Osteocyte (in vitro differentiated cells): ENCODE results near the gene TF. TPM values are rescaled to one million over a fixed set of nuclear protein-coding genes. Genes with fewer than 3 reads are reported as not detected.

ENCODE experiments used
- DNase-seq: peaks from one replicate; pipeline ENCODE4 v3.0.0; 2021; ENCODE audit warnings: mixed read lengths; ENCODE audit not compliant: unreplicated experiment; ENCODE audit errors: extremely low spot score
- H3K27ac Mint-ChIP-seq: one replicate; pipeline ENCODE4 v1.8.0; 2021; ENCODE audit warnings: mild to moderate bottlenecking, mixed read lengths; ENCODE audit not compliant: unreplicated experiment
- H3K27me3 Mint-ChIP-seq: one replicate; pipeline ENCODE4 v1.8.0; 2021; ENCODE audit warnings: mixed read lengths; ENCODE audit not compliant: unreplicated experiment
- H3K36me3 Mint-ChIP-seq: one replicate; pipeline ENCODE4 v1.8.0; 2021; ENCODE audit warnings: mixed read lengths; ENCODE audit not compliant: unreplicated experiment
- H3K4me1 Mint-ChIP-seq: one replicate; pipeline ENCODE4 v1.8.0; 2021; ENCODE audit warnings: mixed read lengths; ENCODE audit not compliant: unreplicated experiment
- H3K4me3 Mint-ChIP-seq: one replicate; pipeline ENCODE4 v1.8.0; 2021; ENCODE audit warnings: mild to moderate bottlenecking, moderate library complexity, mixed read lengths; ENCODE audit not compliant: unreplicated experiment
- H3K9me3 Mint-ChIP-seq: one replicate; pipeline ENCODE4 v1.8.0; 2021; ENCODE audit warnings: mixed read lengths; ENCODE audit not compliant: unreplicated experiment
- total RNA-seq: library from RNA; stranded (reverse); gene quantifications from 2 replicates; pipeline ENCODE4 v1.2.1, GENCODE V29; 2021
- TF ChIP-seq, protein P1 (sequence below): fragments of 200-600 bp; sonication (generic); IDR thresholded peaks from 2 replicates; pipeline ENCODE4 v1.5.0; 2021; ENCODE audit warnings: antibody characterized with exemption, mild to moderate bottlenecking, moderate library complexity

The TF gene
- total RNA-seq, 1 donor from 2014 or later = 2.0 TPM

DNA sequence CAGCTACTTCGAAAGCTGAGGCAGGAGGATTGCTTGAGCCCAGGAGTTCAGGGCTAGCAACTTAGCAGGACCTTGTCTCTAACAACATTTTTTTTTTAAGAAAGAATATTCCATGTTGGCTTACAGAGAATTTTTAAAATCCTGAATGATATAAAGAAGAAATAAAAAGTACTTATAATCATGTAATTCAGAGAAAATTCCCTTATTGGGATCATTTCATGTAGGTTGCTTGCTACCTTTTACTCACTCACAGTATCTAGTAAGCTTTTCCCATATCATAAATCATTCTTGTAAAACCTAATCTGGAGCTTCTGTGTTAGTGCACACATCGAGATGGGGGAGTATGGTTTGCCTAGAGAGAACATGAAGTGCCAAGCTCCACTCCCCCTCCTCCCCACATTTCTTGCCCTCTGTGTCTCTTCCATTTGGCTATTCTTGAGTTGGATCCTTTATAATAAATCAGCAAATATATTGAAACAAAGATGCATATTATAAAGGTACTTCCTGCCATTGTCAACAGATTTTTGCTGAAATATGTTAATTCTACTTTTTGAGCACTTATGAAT, 13.6 kb downstream of the TF start:
- Mint-ChIP-seq H3K27me3 (peaks cover 47% of the 10 kb centered on the region), H3K27ac (no peak overlapping the region), H3K9me3 (no peaks in the 10 kb centered on the region), H3K4me3 (no peak overlapping the region), H3K4me1 (peaks cover 8% of the 10 kb centered on the region), H3K36me3 (no peaks in the 10 kb centered on the region)
- DNase-seq = no peak
- TF ChIP-seq, protein P1, sequence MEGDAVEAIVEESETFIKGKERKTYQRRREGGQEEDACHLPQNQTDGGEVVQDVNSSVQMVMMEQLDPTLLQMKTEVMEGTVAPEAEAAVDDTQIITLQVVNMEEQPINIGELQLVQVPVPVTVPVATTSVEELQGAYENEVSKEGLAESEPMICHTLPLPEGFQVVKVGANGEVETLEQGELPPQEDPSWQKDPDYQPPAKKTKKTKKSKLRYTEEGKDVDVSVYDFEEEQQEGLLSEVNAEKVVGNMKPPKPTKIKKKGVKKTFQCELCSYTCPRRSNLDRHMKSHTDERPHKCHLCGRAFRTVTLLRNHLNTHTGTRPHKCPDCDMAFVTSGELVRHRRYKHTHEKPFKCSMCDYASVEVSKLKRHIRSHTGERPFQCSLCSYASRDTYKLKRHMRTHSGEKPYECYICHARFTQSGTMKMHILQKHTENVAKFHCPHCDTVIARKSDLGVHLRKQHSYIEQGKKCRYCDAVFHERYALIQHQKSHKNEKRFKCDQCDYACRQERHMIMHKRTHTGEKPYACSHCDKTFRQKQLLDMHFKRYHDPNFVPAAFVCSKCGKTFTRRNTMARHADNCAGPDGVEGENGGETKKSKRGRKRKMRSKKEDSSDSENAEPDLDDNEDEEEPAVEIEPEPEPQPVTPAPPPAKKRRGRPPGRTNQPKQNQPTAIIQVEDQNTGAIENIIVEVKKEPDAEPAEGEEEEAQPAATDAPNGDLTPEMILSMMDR = no peak

- no peak overlapping the region for H3K4me3 Mint-ChIP-seq
- H3K4me1 Mint-ChIP-seq = peaks cover 8% of the 10 kb centered on the region
- H3K27ac Mint-ChIP-seq = no peak overlapping the region
- no peak for DNase-seq
- no peaks in the 10 kb centered on the region for H3K9me3 Mint-ChIP-seq
- no peaks in the 10 kb centered on the region for H3K36me3 Mint-ChIP-seq
- H3K27me3 Mint-ChIP-seq = peaks cover 49% of the 10 kb centered on the region
- TF ChIP-seq, protein P1 = no peak
Observed at GRCh38 chr3:133760916-133761315, 14.7 kb downstream of the TF start.

DNA sequence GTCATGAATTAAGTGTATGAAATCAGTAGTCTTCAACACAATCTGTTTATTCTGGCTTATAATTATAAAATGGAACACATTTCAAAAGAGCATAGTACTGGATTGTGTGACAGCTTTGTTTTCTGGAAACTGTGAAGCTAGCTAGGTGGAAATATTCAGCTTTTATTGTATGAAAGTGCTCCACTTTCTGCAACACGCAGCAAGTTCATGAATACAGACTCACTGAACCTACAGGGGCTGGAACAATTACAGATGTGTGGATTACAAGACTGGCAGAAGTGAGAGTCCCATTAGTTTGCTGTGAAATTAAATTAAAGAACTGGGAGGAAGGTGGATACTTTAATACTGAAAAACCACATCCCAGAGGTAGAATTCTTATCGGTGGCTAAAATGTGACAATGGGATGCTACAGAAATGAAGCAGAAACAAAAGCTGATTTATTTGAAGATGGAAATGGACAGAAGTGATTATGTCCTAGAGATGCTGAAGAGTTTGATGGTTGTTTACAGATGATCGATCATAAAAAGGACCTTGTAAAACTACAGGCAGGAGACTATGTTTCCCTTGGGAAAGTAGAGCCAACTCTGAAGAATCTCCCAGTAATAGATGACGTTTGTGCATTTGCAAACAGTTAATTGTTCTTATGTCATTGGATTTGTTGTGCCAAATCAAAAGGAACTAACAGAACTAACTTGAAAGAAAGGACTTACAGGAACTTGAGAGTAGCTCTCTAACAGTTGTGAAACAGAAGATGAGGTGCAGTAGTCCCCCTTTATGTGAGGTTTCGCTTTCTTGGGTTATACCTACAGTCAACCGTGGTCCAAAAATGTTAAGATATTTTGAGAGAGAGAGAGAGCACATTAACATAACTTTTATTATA, 15.7 kb downstream of the TF start:
- DNase-seq = no peak
- H3K9me3 Mint-ChIP-seq = no peaks in the 10 kb centered on the region
- no peak overlapping the region for H3K27ac Mint-ChIP-seq
- TF ChIP-seq, protein P1 = no peak
- H3K27me3 Mint-ChIP-seq = peaks cover 58% of the 10 kb centered on the region
- H3K36me3 Mint-ChIP-seq = no peaks in the 10 kb centered on the region
- no peak overlapping the region for H3K4me3 Mint-ChIP-seq
- peaks cover 8% of the 10 kb centered on the region for H3K4me1 Mint-ChIP-seq

GRCh38 chr3:133762539-133762938, 16.3 kb downstream of the TF start:
- no peak overlapping the region for H3K4me3 Mint-ChIP-seq
- TF ChIP-seq, protein P1 = no peak
- peaks cover 8% of the 10 kb centered on the region for H3K4me1 Mint-ChIP-seq
- no peaks in the 10 kb centered on the region for H3K36me3 Mint-ChIP-seq
- H3K27ac Mint-ChIP-seq = no peak overlapping the region
- peaks cover 58% of the 10 kb centered on the region for H3K27me3 Mint-ChIP-seq
- H3K9me3 Mint-ChIP-seq = no peaks in the 10 kb centered on the region
- DNase-seq = no peak
